Measurements from ENCODE around the gene GNAI3. TPM values are rescaled to one million over a fixed set of nuclear protein-coding genes. Genes with fewer than 3 reads are reported as not detected.

The GNAI3 gene
- total RNA-seq, 2 experiments from 2014 or later = 5.1 to 5.4 TPM

DNA sequence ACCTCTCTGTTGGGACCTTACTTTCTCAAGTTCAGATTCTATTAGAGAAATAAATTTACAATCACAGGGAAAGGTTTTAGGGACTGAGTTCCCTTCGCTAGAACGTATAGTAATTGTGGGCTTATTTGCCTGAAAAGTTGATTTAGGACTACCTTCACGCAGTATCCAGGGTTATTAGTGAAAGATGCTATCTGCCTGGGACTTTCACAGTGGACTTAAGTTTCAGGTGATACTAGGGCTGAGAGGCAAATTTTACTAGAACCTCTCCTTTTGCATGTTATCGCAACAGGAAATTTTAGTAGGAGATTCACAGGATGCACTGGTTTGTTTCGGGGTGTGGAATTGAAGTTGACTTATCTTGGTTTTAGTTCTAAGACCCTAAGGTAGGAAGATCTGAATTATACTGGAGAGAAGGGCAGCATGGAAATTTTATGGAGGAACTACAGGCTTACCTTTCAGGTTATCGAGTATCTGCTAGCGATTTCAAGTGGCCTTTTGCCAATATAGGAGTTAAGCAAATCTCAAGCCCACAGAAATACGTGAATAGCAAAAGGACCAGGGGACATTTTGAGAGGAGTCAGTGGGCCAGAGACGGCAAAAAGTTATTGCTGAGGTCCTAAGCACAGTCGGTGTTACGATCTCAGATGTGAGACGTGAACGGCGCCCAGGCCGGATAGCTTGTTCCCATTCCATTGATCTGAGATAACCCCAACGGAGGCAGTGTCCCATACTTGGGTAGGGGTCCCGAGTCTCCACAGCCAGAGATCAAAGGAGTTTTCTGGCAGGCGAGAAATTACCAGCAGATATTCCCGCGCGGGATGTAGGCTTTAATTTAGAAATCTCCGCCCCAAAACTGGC lies 723 bp upstream of the GNAI3 start:
- no peaks in the 10 kb centered on the region for H3K27me3 Mint-ChIP-seq
- intact Hi-C loops (cut with DNase I, micrococcal nuclease) = loop anchor here (1.0 to 5.0 kb wide), 5 partner anchors 74 to 437 kb away; partner anchors contain the start of genes AHCYL1 (in 1 of the 2), GSTM1 (in 1 of the 2) and PSMA5 (in 1 of the 2)
- POLR2A ChIA-PET = interaction anchor here (0.7 to 2.8 kb wide), 45 partner anchors 9 to 856 kb away, joined by 3 to 52 read pairs (median 6); partner anchors contain the start of genes AHCYL1, AMIGO1, AMPD2 and ATXN7L2
- Histone ChIP-seq H3K4me1 (ENCODE audit: insufficient read depth, low read length) (peaks cover 21% of the 10 kb centered on the region), H3K9me3 (ENCODE audit: control insufficient read depth in 1 of 2, insufficient read depth in 1 of 2, low read length in 2 of 2) (no peaks in the 10 kb centered on the region), H3K27me3 (ENCODE audit: control insufficient read depth in 1 of 2, insufficient read depth in 2 of 2, low read length in 2 of 2) (no peaks in the 10 kb centered on the region), H3K4me3 (ENCODE audit: low read length) (peak overlapping the region; percentile 73), H3K36me3 (ENCODE audit: insufficient read depth, low read length) (no peaks in the 10 kb centered on the region), H3K27ac (ENCODE audit: low read depth in 1 of 2, low read length in 2 of 2) (peak overlapping the region; percentile 87 to 92)
- H3K4me3 Mint-ChIP-seq = peak overlapping the region; percentile 99
- ATAC-seq (ENCODE audit: poor library complexity) (no peak), DNase-seq (peak in 4 of 14 experiments; percentile 25 to 57 (median 40))
- H3K36me3 Mint-ChIP-seq (ENCODE audit: low read depth) = peaks cover 22% of the 10 kb centered on the region
- TF ChIP-seq, protein P1, sequence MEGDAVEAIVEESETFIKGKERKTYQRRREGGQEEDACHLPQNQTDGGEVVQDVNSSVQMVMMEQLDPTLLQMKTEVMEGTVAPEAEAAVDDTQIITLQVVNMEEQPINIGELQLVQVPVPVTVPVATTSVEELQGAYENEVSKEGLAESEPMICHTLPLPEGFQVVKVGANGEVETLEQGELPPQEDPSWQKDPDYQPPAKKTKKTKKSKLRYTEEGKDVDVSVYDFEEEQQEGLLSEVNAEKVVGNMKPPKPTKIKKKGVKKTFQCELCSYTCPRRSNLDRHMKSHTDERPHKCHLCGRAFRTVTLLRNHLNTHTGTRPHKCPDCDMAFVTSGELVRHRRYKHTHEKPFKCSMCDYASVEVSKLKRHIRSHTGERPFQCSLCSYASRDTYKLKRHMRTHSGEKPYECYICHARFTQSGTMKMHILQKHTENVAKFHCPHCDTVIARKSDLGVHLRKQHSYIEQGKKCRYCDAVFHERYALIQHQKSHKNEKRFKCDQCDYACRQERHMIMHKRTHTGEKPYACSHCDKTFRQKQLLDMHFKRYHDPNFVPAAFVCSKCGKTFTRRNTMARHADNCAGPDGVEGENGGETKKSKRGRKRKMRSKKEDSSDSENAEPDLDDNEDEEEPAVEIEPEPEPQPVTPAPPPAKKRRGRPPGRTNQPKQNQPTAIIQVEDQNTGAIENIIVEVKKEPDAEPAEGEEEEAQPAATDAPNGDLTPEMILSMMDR (IDR thresholded peaks at IDR 0.05) = no peak
- peak overlapping the region; percentile 97 for H3K27ac Mint-ChIP-seq
- no peaks in the 10 kb centered on the region for H3K9me3 Mint-ChIP-seq
- CTCF ChIA-PET = interaction anchor here (1.0 to 2.7 kb wide), 9 partner anchors 15 to 437 kb away, joined by 4 to 21 read pairs (median 9); partner anchors contain the start of genes AHCYL1, ATXN7L2 and CYB561D1
- peaks cover 53% of the 10 kb centered on the region for H3K4me1 Mint-ChIP-seq (ENCODE audit: low read depth)

GRCh38 chr1:109556563-109556962 lies 8.1 kb downstream of the GNAI3 start:
- H3K4me3 Mint-ChIP-seq = no peak overlapping the region
- ChIA-PET POLR2A (no interaction called here), CTCF (no interaction called here)

DNA sequence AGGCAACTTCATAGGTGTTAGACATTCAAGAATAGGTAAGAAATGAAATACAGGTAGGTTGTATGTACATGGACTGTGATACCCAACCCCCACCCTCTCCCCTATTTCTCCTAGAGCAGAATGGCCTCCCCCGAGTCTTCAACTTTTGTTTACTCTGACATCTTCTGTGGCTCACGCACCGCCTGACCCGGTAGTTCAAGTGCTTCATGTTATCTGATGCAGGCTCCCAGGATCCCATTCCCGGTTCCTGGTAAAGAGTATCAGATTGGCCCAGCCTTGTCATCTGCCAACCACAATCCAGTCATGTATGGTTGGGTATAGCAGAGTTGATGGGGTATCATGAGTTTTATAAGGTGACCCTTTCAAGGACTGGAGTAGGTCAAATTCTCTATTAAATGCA lies 9.1 kb downstream of the GNAI3 start:
- ATAC-seq (ENCODE audit: poor library complexity) = no peak
- Histone ChIP-seq H3K4me1 (ENCODE audit: insufficient read depth, low read length) (peaks cover 19% of the 10 kb centered on the region), H3K36me3 (ENCODE audit: insufficient read depth, low read length) (peaks cover 7% of the 10 kb centered on the region)

More at GRCh38 chr1:109556563-109556962, 8.1 kb downstream of the GNAI3 start:
- peaks cover 8% of the 10 kb centered on the region for H3K36me3 Mint-ChIP-seq (ENCODE audit: low read depth)
- Histone ChIP-seq H3K36me3 (ENCODE audit: insufficient read depth, low read length) (peaks cover 7% of the 10 kb centered on the region), H3K4me3 (ENCODE audit: low read length) (no peak overlapping the region), H3K27me3 (ENCODE audit: control insufficient read depth in 1 of 2, insufficient read depth in 2 of 2, low read length in 2 of 2) (no peaks in the 10 kb centered on the region), H3K27ac (ENCODE audit: low read depth in 1 of 2, low read length in 2 of 2) (no peak overlapping the region), H3K4me1 (ENCODE audit: insufficient read depth, low read length) (peaks cover 19% of the 10 kb centered on the region), H3K9me3 (ENCODE audit: control insufficient read depth in 1 of 2, insufficient read depth in 1 of 2, low read length in 2 of 2) (no peaks in the 10 kb centered on the region)
- H3K4me1 Mint-ChIP-seq (ENCODE audit: low read depth) = peaks cover 81% of the 10 kb centered on the region
- intact Hi-C loops (cut with DNase I, micrococcal nuclease) = no loop called here
- DNase-seq (no peak), ATAC-seq (ENCODE audit: poor library complexity) (no peak)
- no peaks in the 10 kb centered on the region for H3K27me3 Mint-ChIP-seq
- no peak overlapping the region for H3K27ac Mint-ChIP-seq
- no peaks in the 10 kb centered on the region for H3K9me3 Mint-ChIP-seq
- TF ChIP-seq, protein P1 (IDR thresholded peaks at IDR 0.05) = no peak

More for the DNA sequence above, 9.1 kb downstream of the GNAI3 start:
- no peaks in the 10 kb centered on the region for H3K9me3 Mint-ChIP-seq
- intact Hi-C loops (cut with DNase I, micrococcal nuclease) = no loop called here
- H3K27ac Mint-ChIP-seq = no peak overlapping the region
- H3K4me3 Mint-ChIP-seq = no peak overlapping the region
- TF ChIP-seq, protein P1 (IDR thresholded peaks at IDR 0.05) = no peak
- no peaks in the 10 kb centered on the region for H3K27me3 ChIP-seq (ENCODE audit: control insufficient read depth in 1 of 2, insufficient read depth in 2 of 2, low read length in 2 of 2)
- POLR2A ChIA-PET = interaction anchor here (2.8 kb wide), 1 partner anchor 9 kb away, joined by 26 read pairs; the partner anchor contains the start of gene GNAI3
- no peaks in the 10 kb centered on the region for H3K9me3 ChIP-seq (ENCODE audit: control insufficient read depth in 1 of 2, insufficient read depth in 1 of 2, low read length in 2 of 2)
- CTCF ChIA-PET = no interaction called here
- DNase-seq = no peak
- H3K27ac ChIP-seq (ENCODE audit: low read depth in 1 of 2, low read length in 2 of 2) = no peak overlapping the region
- H3K36me3 Mint-ChIP-seq (ENCODE audit: low read depth) = peaks cover 8% of the 10 kb centered on the region
- no peaks in the 10 kb centered on the region for H3K27me3 Mint-ChIP-seq
- H3K4me1 Mint-ChIP-seq (ENCODE audit: low read depth) = peaks cover 89% of the 10 kb centered on the region
- no peak overlapping the region for H3K4me3 ChIP-seq (ENCODE audit: low read length)
